D721Med (cell line): ENCODE data around the gene BSPRY.
"Not testable (repeated sequence)": the region's sequence is repeated elsewhere in the genome, so short reads cannot be mapped to it uniquely, and the experiment has no call there.

Experiments used
- DNase-seq: peaks from one replicate; pipeline ENCODE4 v3.0.0; 2011; ENCODE audit warnings: low spot score; ENCODE audit not compliant: insufficient read length
- FAIRE-seq: peaks from 2 replicates; lab custom pipeline; 2011; peaks lifted over from hg19 to GRCh38; lab: Jason Lieb, UNC
- CTCF ChIP-seq: IDR thresholded peaks from 2 replicates; pipeline ENCODE4 v1.5.1; 2012; ENCODE audit warnings: mild to moderate bottlenecking, control low read depth; ENCODE audit not compliant: insufficient read depth; ENCODE audit errors: missing control alignments

BSPRY gene

GRCh38 chr9:113370806-113371325, 21.5 kb downstream of the BSPRY start:
- FAIRE-seq (no peak), DNase-seq (no peak)
- TF ChIP-seq CTCF, result no peak

- DNase-seq, result no peak
- no peak for TF ChIP-seq CTCF
- FAIRE-seq, result no peak
Observed at GRCh38 chr9:113372059-113372458, 22.7 kb downstream of the BSPRY start.

- FAIRE-seq, result no peak
Observed at GRCh38 chr9:113373256-113373655, 23.9 kb downstream of the BSPRY start.

GRCh38 chr9:113373676-113374392, 24.5 kb downstream of the BSPRY start:
- no peak for DNase-seq
- TF ChIP-seq CTCF, result no peak
- FAIRE-seq, result no peak

More at GRCh38 chr9:113373256-113373655, 23.9 kb downstream of the BSPRY start:
- TF ChIP-seq CTCF, result no peak
- DNase-seq, result no peak

GRCh38 chr9:113375057-113376023, 26.0 kb downstream of the BSPRY start:
- TF ChIP-seq CTCF, result no peak
- FAIRE-seq, result no peak
- no peak for DNase-seq

GRCh38 chr9:113376634-113377567, 27.6 kb downstream of the BSPRY start, which contains the start of gene HDHD3:
TSS of gene HDHD3 (minus strand) at chr9:113376986. CDS start at chr9:113374354, 2,632 bp downstream.
- DNase-seq (peak; percentile 93), FAIRE-seq (no peak)
- TF ChIP-seq CTCF, result no peak

GRCh38 chr9:113379094-113379828, 29.9 kb downstream of the BSPRY start:
- not testable (repeated sequence) for DNase-seq, FAIRE-seq

GRCh38 chr9:113379829-113380210, 30.5 kb downstream of the BSPRY start:
- FAIRE-seq, DNase-seq: not testable (repeated sequence)
